BLaER1 treated with 17β-estradiol and CSF1 and Interleukin-3, amounts not matched to agents 10 nM and 100 nM (cell line): ENCODE data around the gene C6orf58.
"Not testable (repeated sequence)": the region's sequence is repeated elsewhere in the genome, so short reads cannot be mapped to it uniquely, and the experiment has no call there.

Source experiments
- H3K27ac ChIP-seq, 11 experiments: shearing (Covaris generic); formaldehyde crosslinking; 2 replicates each; pipeline ENCODE4 v1.8.1; 2022
- H3K27me3 ChIP-seq, 11 experiments: shearing (Covaris generic); formaldehyde crosslinking; 2 replicates each; pipeline ENCODE4 v1.8.1; 2022
- H3K36me3 ChIP-seq, 11 experiments: shearing (Covaris generic); formaldehyde crosslinking; 2 replicates each; pipeline ENCODE4 v1.8.1; 2022
- H3K4me1 ChIP-seq, 10 experiments: shearing (Covaris generic); formaldehyde crosslinking; 2 replicates each; pipeline ENCODE4 v1.8.1; 2022
- H3K4me2 ChIP-seq, 11 experiments: shearing (Covaris generic); formaldehyde crosslinking; 2 replicates each; pipeline ENCODE4 v1.8.1; 2022
- H3K4me3 ChIP-seq, 10 experiments: shearing (Covaris generic); formaldehyde crosslinking; 2 replicates each; pipeline ENCODE4 v1.8.1; 2022
- H3K9ac ChIP-seq, 11 experiments: shearing (Covaris generic); formaldehyde crosslinking; 2 replicates each; pipeline ENCODE4 v1.8.1; 2022
- H3K9me3 ChIP-seq, 11 experiments: shearing (Covaris generic); formaldehyde crosslinking; replicated peaks in 1 of 11; 2 replicates each; pipeline ENCODE4 v1.8.1; 2022
- H4K20me1 ChIP-seq, 11 experiments: shearing (Covaris generic); formaldehyde crosslinking; 2 replicates each; pipeline ENCODE4 v1.8.1; 2022
- Cebpa-rat ChIP-seq, 11 experiments: shearing (Covaris generic); IDR thresholded peaks; 2 replicates each; pipeline ENCODE4 v1.8.1; 2022

Gene C6orf58

GRCh38 chr6:127586372-127586771 lies 9.4 kb downstream of the C6orf58 start:
- no peak for TF ChIP-seq Cebpa-rat (IDR thresholded peaks at IDR 0.05)
- Histone ChIP-seq H3K4me2 (no peak overlapping the region), H3K9ac (no peak overlapping the region), H3K27ac (no peak overlapping the region), H3K4me1 (no peaks in the 10 kb centered on the region), H4K20me1 (no peaks in the 10 kb centered on the region), H3K36me3 (no peaks in the 10 kb centered on the region), H3K9me3 (no peaks in the 10 kb centered on the region), H3K27me3 (no peaks in the 10 kb centered on the region), H3K4me3 (no peak overlapping the region)

GRCh38 chr6:127587875-127588274 lies 10.9 kb downstream of the C6orf58 start:
- Histone ChIP-seq H3K9me3 (no peaks in the 10 kb centered on the region), H3K27ac (no peak overlapping the region), H3K9ac (no peak overlapping the region), H3K36me3 (no peaks in the 10 kb centered on the region), H3K4me2 (no peak overlapping the region), H3K27me3 (no peaks in the 10 kb centered on the region), H4K20me1 (no peaks in the 10 kb centered on the region), H3K4me1 (no peaks in the 10 kb centered on the region), H3K4me3 (no peak overlapping the region)
- TF ChIP-seq Cebpa-rat (IDR thresholded peaks at IDR 0.05): no peak

- no peak overlapping the region for H3K9ac ChIP-seq
- TF ChIP-seq Cebpa-rat (IDR thresholded peaks at IDR 0.05): no peak
Measured at GRCh38 chr6:127589135-127589534, 12.2 kb downstream of the C6orf58 start.

GRCh38 chr6:127590344-127590743 lies 13.4 kb downstream of the C6orf58 start:
- no peaks in the 10 kb centered on the region for H3K36me3 ChIP-seq
- H3K9ac ChIP-seq: no peak overlapping the region
- TF ChIP-seq Cebpa-rat (IDR thresholded peaks at IDR 0.05): no peak
- H3K4me3 ChIP-seq: no peak overlapping the region
- no peak overlapping the region for H3K4me2 ChIP-seq
- H3K27ac ChIP-seq: no peak overlapping the region
- H3K27me3 ChIP-seq: no peaks in the 10 kb centered on the region
- no peaks in the 10 kb centered on the region for H4K20me1 ChIP-seq
- H3K4me1 ChIP-seq: no peaks in the 10 kb centered on the region
- no peaks in the 10 kb centered on the region for H3K9me3 ChIP-seq

More at GRCh38 chr6:127589135-127589534, 12.2 kb downstream of the C6orf58 start:
- no peak overlapping the region for H3K27ac ChIP-seq
- H4K20me1 ChIP-seq: no peaks in the 10 kb centered on the region
- no peak overlapping the region for H3K4me2 ChIP-seq
- no peak overlapping the region for H3K4me3 ChIP-seq
- no peaks in the 10 kb centered on the region for H3K4me1 ChIP-seq
- H3K36me3 ChIP-seq: no peaks in the 10 kb centered on the region
- H3K27me3 ChIP-seq: no peaks in the 10 kb centered on the region
- H3K9me3 ChIP-seq: no peaks in the 10 kb centered on the region

- no peak overlapping the region for H3K27ac ChIP-seq
- no peak overlapping the region for H3K4me2 ChIP-seq
- H3K9me3 ChIP-seq: no peaks in the 10 kb centered on the region
- H3K4me1 ChIP-seq: no peaks in the 10 kb centered on the region
- H3K4me3 ChIP-seq: no peak overlapping the region
- TF ChIP-seq Cebpa-rat (IDR thresholded peaks at IDR 0.05): no peak
- H3K36me3 ChIP-seq: no peaks in the 10 kb centered on the region
- H3K27me3 ChIP-seq: no peaks in the 10 kb centered on the region
- H4K20me1 ChIP-seq: no peaks in the 10 kb centered on the region
- H3K9ac ChIP-seq: no peak overlapping the region
Measured at GRCh38 chr6:127592964-127593363, 16.0 kb downstream of the C6orf58 start.

GRCh38 chr6:127593456-127593855 lies 16.5 kb downstream of the C6orf58 start:
- H3K4me2 ChIP-seq, H3K4me3 ChIP-seq, H3K9ac ChIP-seq, H3K9me3 ChIP-seq, H3K27me3 ChIP-seq, H3K27ac ChIP-seq, H3K36me3 ChIP-seq, H3K4me1 ChIP-seq, H4K20me1 ChIP-seq: not testable (repeated sequence)

- Histone ChIP-seq H3K9me3 (no peaks in the 10 kb centered on the region), H4K20me1 (no peaks in the 10 kb centered on the region), H3K27ac (no peak overlapping the region), H3K27me3 (no peaks in the 10 kb centered on the region), H3K9ac (no peak overlapping the region), H3K4me3 (no peak overlapping the region), H3K4me1 (no peaks in the 10 kb centered on the region), H3K36me3 (no peaks in the 10 kb centered on the region), H3K4me2 (no peak overlapping the region)
- TF ChIP-seq Cebpa-rat (IDR thresholded peaks at IDR 0.05): no peak
Measured at GRCh38 chr6:127606131-127606562, 29.2 kb downstream of the C6orf58 start.

- no peak overlapping the region for H3K4me3 ChIP-seq
- no peak for TF ChIP-seq Cebpa-rat (IDR thresholded peaks at IDR 0.05)
- H3K27me3 ChIP-seq: no peaks in the 10 kb centered on the region
Measured at GRCh38 chr6:127608554-127609270, 31.7 kb downstream of the C6orf58 start.

GRCh38 chr6:127618729-127619128 lies 41.8 kb downstream of the C6orf58 start:
- Histone ChIP-seq H3K4me1 (no peaks in the 10 kb centered on the region), H3K9me3 (no peaks in the 10 kb centered on the region), H3K27ac (no peak overlapping the region), H3K9ac (no peak overlapping the region), H3K4me3 (no peak overlapping the region), H3K4me2 (no peak overlapping the region), H3K27me3 (no peaks in the 10 kb centered on the region), H3K36me3 (no peaks in the 10 kb centered on the region), H4K20me1 (no peaks in the 10 kb centered on the region)
- no peak for TF ChIP-seq Cebpa-rat (IDR thresholded peaks at IDR 0.05)

More at GRCh38 chr6:127608554-127609270, 31.7 kb downstream of the C6orf58 start:
- no peak overlapping the region for H3K9ac ChIP-seq
- no peaks in the 10 kb centered on the region for H4K20me1 ChIP-seq
- H3K9me3 ChIP-seq: no peaks in the 10 kb centered on the region
- H3K4me1 ChIP-seq: no peaks in the 10 kb centered on the region
- H3K4me2 ChIP-seq: no peak overlapping the region
- no peak overlapping the region for H3K27ac ChIP-seq
- H3K36me3 ChIP-seq: no peaks in the 10 kb centered on the region

- H3K36me3 ChIP-seq: no peaks in the 10 kb centered on the region
- TF ChIP-seq Cebpa-rat (IDR thresholded peaks at IDR 0.05): no peak
- no peaks in the 10 kb centered on the region for H3K4me1 ChIP-seq
- H3K9me3 ChIP-seq: no peaks in the 10 kb centered on the region
- no peaks in the 10 kb centered on the region for H3K27me3 ChIP-seq
- H3K4me2 ChIP-seq: no peak overlapping the region
- H3K4me3 ChIP-seq: no peak overlapping the region
- H3K27ac ChIP-seq: no peak overlapping the region
- no peaks in the 10 kb centered on the region for H4K20me1 ChIP-seq
- H3K9ac ChIP-seq: no peak overlapping the region
Measured at GRCh38 chr6:127630800-127631199, 53.8 kb downstream of the C6orf58 start.
